Neuronal stem cell (in vitro differentiated cells): ENCODE data around the gene CCN5.

ENCODE experiments used
- DNase-seq: peaks from one replicate; pipeline ENCODE4 v3.0.0-alpha.2; 2013; ENCODE audit warnings: low spot score
- H2AFZ ChIP-seq: one replicate; pipeline ENCODE4 v1.6.1; 2013; ENCODE audit warnings: mild to moderate bottlenecking, low read length, inconsistent platforms
- H2AK5ac ChIP-seq: 2 replicates; pipeline ENCODE4 v1.6.1; 2013; ENCODE audit warnings: low read depth, mild to moderate bottlenecking, inconsistent platforms, low read length, moderate library complexity, mixed read lengths
- H2BK120ac ChIP-seq: 2 replicates; pipeline ENCODE4 v1.6.1; 2013; ENCODE audit warnings: low read depth, mild to moderate bottlenecking, inconsistent platforms, low read length, moderate library complexity, mixed read lengths
- H2BK12ac ChIP-seq: one replicate; pipeline ENCODE4 v1.6.1; 2013; ENCODE audit warnings: low read length, inconsistent platforms
- H2BK15ac ChIP-seq: 2 replicates; pipeline ENCODE4 v1.6.1; 2013; ENCODE audit warnings: mild to moderate bottlenecking, low read length, inconsistent platforms, mixed read lengths
- H2BK5ac ChIP-seq: one replicate; pipeline ENCODE4 v1.6.1; 2013; ENCODE audit warnings: inconsistent platforms, mild to moderate bottlenecking, low read length, moderate library complexity
- H3K14ac ChIP-seq: one replicate; pipeline ENCODE4 v1.6.1; 2013; ENCODE audit warnings: low read length, inconsistent platforms
- H3K18ac ChIP-seq: 2 replicates; pipeline ENCODE4 v1.6.1; 2013; ENCODE audit warnings: low read length, inconsistent platforms
- H3K23ac ChIP-seq: 2 replicates; pipeline ENCODE4 v1.6.1; 2013; ENCODE audit warnings: low read depth, mild to moderate bottlenecking, mixed read lengths, low read length, inconsistent platforms; ENCODE audit not compliant: poor library complexity
- H3K27ac ChIP-seq: replicated peaks from 3 replicates; pipeline ENCODE4 v1.5.1; 2013; ENCODE audit warnings: low read length, inconsistent platforms
- H3K27me3 ChIP-seq, 3 experiments: 2 replicates each; pipeline ENCODE4 v1.6.1; 2013; ENCODE audit warnings: low read length in 3 of 3, mild to moderate bottlenecking in 2 of 3, inconsistent platforms in 1 of 3, low read depth in 1 of 3, mixed read lengths in 1 of 3, moderate library complexity in 1 of 3; ENCODE audit not compliant: control insufficient read depth in 3 of 3, insufficient read depth in 3 of 3
- H3K36me3 ChIP-seq, 2 donors: replicated peaks in 1 of 2; 2 replicates each; pipeline ENCODE4 v1.6.1; 2013; ENCODE audit warnings: low read length in 2 of 2; ENCODE audit not compliant: control insufficient read depth in 2 of 2, insufficient read depth in 2 of 2
- H3K4ac ChIP-seq: 2 replicates; pipeline ENCODE4 v1.6.1; 2013; ENCODE audit warnings: inconsistent platforms, mild to moderate bottlenecking, low read length, moderate library complexity
- H3K4me1 ChIP-seq, 2 donors: 1 replicate in 1 of 2; 2 replicates in 1 of 2; pipeline ENCODE4 v1.6.1; 2013; ENCODE audit warnings: low read length in 2 of 2, low read depth in 1 of 2; ENCODE audit not compliant: control insufficient read depth in 2 of 2, insufficient read depth in 1 of 2
- H3K4me2 ChIP-seq: one replicate; pipeline ENCODE4 v1.6.1; 2013; ENCODE audit warnings: mild to moderate bottlenecking, low read length, inconsistent platforms; ENCODE audit not compliant: insufficient read depth, poor library complexity, severe bottlenecking
- H3K4me3 ChIP-seq, 2 donors: 2 replicates each; pipeline ENCODE4 v1.5.1; 2013; ENCODE audit warnings: low read length in 2 of 2, mild to moderate bottlenecking in 2 of 2, inconsistent platforms in 1 of 2, moderate library complexity in 1 of 2
- H3K79me1 ChIP-seq: one replicate; pipeline ENCODE4 v1.6.1; 2013; ENCODE audit warnings: low read depth, mild to moderate bottlenecking, inconsistent platforms, low read length, moderate library complexity
- H3K9ac ChIP-seq: one replicate; pipeline ENCODE4 v1.6.1; 2013; ENCODE audit warnings: mild to moderate bottlenecking, low read depth, low read length, inconsistent platforms; ENCODE audit not compliant: poor library complexity
- H3K9me3 ChIP-seq, 2 donors: replicated peaks in 1 of 2; 2 replicates each; pipeline versions ENCODE3 to v1.6.1; 2013; ENCODE audit warnings: low read length in 2 of 2, mild to moderate bottlenecking in 2 of 2, inconsistent platforms in 1 of 2, low read depth in 1 of 2, mixed read lengths in 1 of 2, moderate library complexity in 1 of 2; ENCODE audit not compliant: control insufficient read depth in 2 of 2, insufficient read depth in 1 of 2
- H4K8ac ChIP-seq: one replicate; pipeline ENCODE4 v1.6.1; 2013; ENCODE audit warnings: low read depth, mild to moderate bottlenecking, inconsistent platforms, low read length, moderate library complexity
- H4K91ac ChIP-seq: one replicate; pipeline ENCODE4 v1.6.1; 2013; ENCODE audit warnings: low read length, low read depth, mild to moderate bottlenecking, inconsistent platforms; ENCODE audit not compliant: poor library complexity
- WGBS, 2 donors: extraction: QIAGEN DNeasy Blood & Tissue Kit; methylation state at CpG; one replicate each; pipeline ENCODE4 v1.1.7; 2013; ENCODE audit warnings: missing lambda C conversion rate in 2 of 2, mixed read lengths in 1 of 2; ENCODE audit not compliant: insufficient read length in 2 of 2, insufficient replicate concordance in 1 of 2; ENCODE audit errors: extremely low coverage in 2 of 2; 5-methylcytosine and 5-hydroxymethylcytosine counted together

Gene CCN5

DNA sequence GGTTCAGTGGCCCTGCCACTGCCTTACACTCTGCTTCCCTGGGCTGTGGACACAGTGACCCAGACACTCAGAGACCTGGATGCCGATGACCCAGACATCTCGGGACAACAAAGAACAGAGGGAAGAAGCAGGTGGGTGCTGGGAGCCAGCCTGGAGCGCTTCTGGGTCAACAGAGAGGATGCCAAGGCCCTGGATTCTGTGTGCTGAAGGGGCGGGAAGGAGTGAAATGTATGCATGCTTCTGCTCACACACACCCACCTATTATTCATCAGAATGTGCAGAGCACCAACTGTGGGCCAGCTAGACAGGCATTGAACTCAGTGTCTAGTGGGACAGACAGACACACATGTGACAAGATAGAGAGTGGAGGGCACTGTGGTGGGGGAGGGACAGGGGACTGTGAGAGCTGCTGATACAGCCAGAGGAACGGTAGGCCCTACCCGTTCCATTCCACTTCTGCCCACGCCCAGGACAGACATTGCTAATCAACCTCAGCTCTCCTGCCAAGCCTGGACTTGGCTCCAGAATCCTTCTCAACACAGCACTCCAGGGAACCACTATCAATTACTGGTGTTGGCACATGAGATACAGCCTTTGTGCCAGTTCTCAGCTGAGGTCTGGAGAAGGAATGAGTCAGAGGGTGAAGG, 50.7 kb downstream of the CCN5 start:
- no CpG with 5 or more reads among the region's 7 CpGs for WGBS, 2 donors
- Histone ChIP-seq H3K27me3 (no peaks in the 10 kb centered on the region), H3K4me3 (no peak overlapping the region), H3K9me3 (no peaks in the 10 kb centered on the region), H2BK5ac (no peak overlapping the region), H4K8ac (no peak overlapping the region), H3K9ac (no peak overlapping the region), H3K23ac (no peak overlapping the region), H3K4ac (no peak overlapping the region), H2BK12ac (no peak overlapping the region), H2AK5ac (no peak overlapping the region), H3K36me3 (no peaks in the 10 kb centered on the region), H3K18ac (peak overlapping the region; percentile 15), H2BK120ac (no peak overlapping the region), H3K4me2 (no peak overlapping the region), H4K91ac (no peak overlapping the region), H2BK15ac (no peak overlapping the region), H3K14ac (no peak overlapping the region), H2AFZ (no peak overlapping the region), H3K79me1 (no peaks in the 10 kb centered on the region), H3K27ac (no peak overlapping the region), H3K4me1 (peaks cover 3 to 10% of the 10 kb centered on the region in 2 donors)
- DNase-seq, result no peak

GRCh38 chr20:44768256-44768655, 53.1 kb downstream of the CCN5 start:
- Histone ChIP-seq H3K79me1 (no peaks in the 10 kb centered on the region), H3K4me2 (no peak overlapping the region), H3K18ac (no peak overlapping the region), H3K36me3 (no peaks in the 10 kb centered on the region), H2BK120ac (no peak overlapping the region), H3K14ac (no peak overlapping the region), H3K27me3 (no peaks in the 10 kb centered on the region), H3K4me1 (peaks cover 3 to 5% of the 10 kb centered on the region in 2 donors), H3K9me3 (no peaks in the 10 kb centered on the region), H2BK15ac (no peak overlapping the region), H4K8ac (no peak overlapping the region), H2BK12ac (no peak overlapping the region), H2BK5ac (no peak overlapping the region), H4K91ac (no peak overlapping the region), H3K9ac (no peak overlapping the region), H3K4me3 (no peak overlapping the region), H2AK5ac (no peak overlapping the region), H2AFZ (no peak overlapping the region), H3K27ac (no peak overlapping the region), H3K23ac (no peak overlapping the region), H3K4ac (no peak overlapping the region)
- WGBS, 2 donors, result no CpG with 5 or more reads among the region's 8 CpGs
- DNase-seq, result no peak

- H3K4me1 ChIP-seq, result peaks cover 3 to 5% of the 10 kb centered on the region in 2 donors
- H2BK15ac ChIP-seq, result no peak overlapping the region
- no peak overlapping the region for H3K9ac ChIP-seq
- no peak overlapping the region for H2BK12ac ChIP-seq
- no peak overlapping the region for H3K18ac ChIP-seq
- H3K4me3 ChIP-seq, result no peak overlapping the region
- H3K27me3 ChIP-seq, result no peaks in the 10 kb centered on the region
- H2BK5ac ChIP-seq, result no peak overlapping the region
- no peak overlapping the region for H4K91ac ChIP-seq
- H3K4ac ChIP-seq, result no peak overlapping the region
- H3K14ac ChIP-seq, result no peak overlapping the region
- no peak overlapping the region for H4K8ac ChIP-seq
- no peak overlapping the region for H2AFZ ChIP-seq
- DNase-seq, result no peak
- H2AK5ac ChIP-seq, result no peak overlapping the region
- H3K79me1 ChIP-seq, result no peaks in the 10 kb centered on the region
- no peaks in the 10 kb centered on the region for H3K9me3 ChIP-seq
- WGBS, 2 donors, result no CpG with 5 or more reads among the region's 5 CpGs
- no peak overlapping the region for H2BK120ac ChIP-seq
- H3K36me3 ChIP-seq, result no peaks in the 10 kb centered on the region
- no peak overlapping the region for H3K4me2 ChIP-seq
- H3K27ac ChIP-seq, result no peak overlapping the region
- no peak overlapping the region for H3K23ac ChIP-seq
Measured at GRCh38 chr20:44768854-44769480, 53.8 kb downstream of the CCN5 start.

DNA sequence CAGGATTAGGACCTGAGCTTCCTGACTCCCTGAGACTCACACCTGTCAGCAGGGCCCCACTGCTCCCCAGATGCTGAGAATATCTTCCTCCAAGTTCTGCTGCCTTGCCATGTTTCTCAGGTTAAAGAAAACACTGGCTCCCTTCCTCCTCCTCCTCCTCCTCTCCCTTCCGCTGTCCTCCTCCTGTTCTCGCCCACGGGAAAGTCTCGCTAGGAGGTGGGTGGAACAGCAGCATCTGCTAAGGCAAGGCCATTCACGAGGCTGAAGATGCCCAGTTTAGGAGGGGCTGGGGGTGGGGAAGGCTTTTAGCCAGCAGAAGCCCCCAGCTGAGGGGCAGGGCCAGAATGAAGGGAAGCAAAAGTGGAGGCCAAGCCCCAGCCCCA, 54.3 kb downstream of the CCN5 start:
- Histone ChIP-seq H3K27ac (no peak overlapping the region), H3K4me3 (no peak overlapping the region), H3K4ac (no peak overlapping the region), H2AFZ (no peak overlapping the region), H2BK5ac (no peak overlapping the region), H3K18ac (no peak overlapping the region), H3K4me2 (no peak overlapping the region), H2BK15ac (no peak overlapping the region), H2AK5ac (no peak overlapping the region), H3K79me1 (no peaks in the 10 kb centered on the region), H3K36me3 (no peaks in the 10 kb centered on the region), H4K91ac (no peak overlapping the region), H4K8ac (no peak overlapping the region), H3K4me1 (peaks cover 3 to 5% of the 10 kb centered on the region in 2 donors), H3K9me3 (no peaks in the 10 kb centered on the region), H3K9ac (no peak overlapping the region), H3K23ac (no peak overlapping the region), H3K27me3 (no peaks in the 10 kb centered on the region), H2BK12ac (no peak overlapping the region), H3K14ac (no peak overlapping the region), H2BK120ac (no peak overlapping the region)
- no peak for DNase-seq
- WGBS, 2 donors, result no CpG with 5 or more reads among the region's 5 CpGs
